Keratinocyte (primary cell): Measurements from ENCODE around the gene FARP1. TPM values are rescaled to one million over a fixed set of nuclear protein-coding genes. Genes with fewer than 3 reads are reported as not detected.
"Not testable (repeated sequence)": the region's sequence is repeated elsewhere in the genome, so short reads cannot be mapped to it uniquely, and the experiment has no call there.

ENCODE experiments used
- DNase-seq: peaks from one replicate; pipeline ENCODE4 v3.0.0-alpha.2; 2011; ENCODE audit warnings: low read depth, missing footprints, low spot score
- FAIRE-seq: peaks from 2 replicates; lab custom pipeline; 2011; peaks lifted over from hg19 to GRCh38; lab: Jason Lieb, UNC
- H2AFZ ChIP-seq: 2 replicates; pipeline ENCODE4 v1.6.0; 2012; ENCODE audit warnings: low read length, control low read depth, inconsistent platforms; ENCODE audit not compliant: control insufficient read depth
- H3K27ac ChIP-seq: 2 replicates; pipeline ENCODE4 v1.5.1; 2011; ENCODE audit warnings: low read length; ENCODE audit not compliant: control insufficient read depth, insufficient read depth
- H3K27me3 ChIP-seq: 3 replicates; pipeline ENCODE4 v1.6.0; 2011; ENCODE audit warnings: low read length; ENCODE audit not compliant: control insufficient read depth, insufficient read depth; ENCODE audit errors: extremely low read depth
- H3K36me3 ChIP-seq, 2 experiments: 2 replicates in 1 of 2; 3 replicates in 1 of 2; pipeline ENCODE4 v1.5.1; 2011; ENCODE audit warnings: low read length in 2 of 2, mild to moderate bottlenecking in 1 of 2; ENCODE audit not compliant: control insufficient read depth in 2 of 2, insufficient read depth in 2 of 2; ENCODE audit errors: extremely low read depth in 1 of 2
- H3K4me1 ChIP-seq: 3 replicates; pipeline ENCODE4 v1.5.1; 2011; ENCODE audit warnings: low read length; ENCODE audit not compliant: control insufficient read depth, insufficient read depth; ENCODE audit errors: extremely low read depth
- H3K4me2 ChIP-seq: 3 replicates; pipeline ENCODE4 v1.6.0; 2011; ENCODE audit warnings: low read depth, low read length; ENCODE audit not compliant: control insufficient read depth, insufficient read depth; ENCODE audit errors: extremely low read depth
- H3K4me3 ChIP-seq, 3 experiments: fragments of 200-600 bp in 1 of 3; sonication (generic) in 1 of 3; 2 replicates in 2 of 3; 3 replicates in 1 of 3; pipeline ENCODE4 v1.5.1; 2011 to 2016; ENCODE audit warnings: low read length in 3 of 3, mild to moderate bottlenecking in 3 of 3, control low read depth in 2 of 3, inconsistent platforms in 1 of 3, low read depth in 1 of 3, mixed read lengths in 1 of 3, mixed run types in 1 of 3, moderate library complexity in 1 of 3; ENCODE audit not compliant: control insufficient read depth in 2 of 3, insufficient read depth in 2 of 3; ENCODE audit errors: extremely low read depth in 1 of 3
- H3K79me2 ChIP-seq: 2 replicates; pipeline ENCODE4 v1.6.0; 2012; ENCODE audit warnings: low read length; ENCODE audit not compliant: control insufficient read depth, insufficient read depth
- H3K9ac ChIP-seq: 3 replicates; pipeline ENCODE4 v1.6.0; 2011; ENCODE audit warnings: low read length; ENCODE audit not compliant: control insufficient read depth, insufficient read depth; ENCODE audit errors: extremely low read depth
- H3K9me1 ChIP-seq: 3 replicates; pipeline ENCODE4 v1.6.0; 2011; ENCODE audit warnings: low read length; ENCODE audit not compliant: control insufficient read depth, insufficient read depth; ENCODE audit errors: extremely low read depth
- H3K9me3 ChIP-seq: 2 replicates; pipeline ENCODE4 v1.5.1; 2012; ENCODE audit warnings: low read depth, low read length; ENCODE audit not compliant: control insufficient read depth
- H4K20me1 ChIP-seq: 3 replicates; pipeline ENCODE4 v1.6.0; 2011; ENCODE audit warnings: low read length; ENCODE audit not compliant: control insufficient read depth, insufficient read depth; ENCODE audit errors: extremely low read depth
- EZH2 ChIP-seq: IDR thresholded peaks from one replicate; pipeline ENCODE4 v1.6.1; 2012; ENCODE audit warnings: inconsistent platforms, mild to moderate bottlenecking, low read length, moderate library complexity
- dilution Hi-C: fragments of 300-500 bp; cut with MboI; formaldehyde crosslinking; loops from one replicate; pipeline ENCODE4 v1.7.0; 2020; ENCODE audit warnings: low sequenced_read_pairs; ENCODE audit not compliant: extremely low pct_ligation_motif_present
- polyA plus RNA-seq, 5 experiments: library from polyadenylated mRNA; depleted of rRNA in 3 of 5; stranded (reverse) in 3 of 5; stranded (forward) in 1 of 5; unstranded in 1 of 5; fragments of >200 nt; gene quantifications; 1 replicate in 1 of 5; 2 replicates in 3 of 5; 3 replicates in 1 of 5; pipeline versions ENCODE4 v1.2.1 to v1.2.3, GENCODE V29; 2011 to 2012; ENCODE audit warnings: missing spikeins in 2 of 5, low read depth in 1 of 5, low replicate concordance in 1 of 5
- TF ChIP-seq, protein P1 (sequence below), 3 experiments: IDR thresholded peaks in 1 of 3; conservative IDR thresholded peaks in 1 of 3; optimal IDR thresholded peaks in 1 of 3; 2 replicates in 2 of 3; 3 replicates in 1 of 3; pipeline versions ENCODE3 to v1.5.1; 2011; ENCODE audit warnings: low read length in 3 of 3, mild to moderate bottlenecking in 3 of 3, moderate library complexity in 2 of 3, control low read depth in 1 of 3, inconsistent platforms in 1 of 3; ENCODE audit not compliant: insufficient read depth in 2 of 3; ENCODE audit errors: extremely low read depth in 1 of 3

Gene FARP1
- polyA plus RNA-seq, 1 donor (not counting 4 experiments of a cell fraction or from before 2014, with no cell fraction given): 10.3 TPM

DNA sequence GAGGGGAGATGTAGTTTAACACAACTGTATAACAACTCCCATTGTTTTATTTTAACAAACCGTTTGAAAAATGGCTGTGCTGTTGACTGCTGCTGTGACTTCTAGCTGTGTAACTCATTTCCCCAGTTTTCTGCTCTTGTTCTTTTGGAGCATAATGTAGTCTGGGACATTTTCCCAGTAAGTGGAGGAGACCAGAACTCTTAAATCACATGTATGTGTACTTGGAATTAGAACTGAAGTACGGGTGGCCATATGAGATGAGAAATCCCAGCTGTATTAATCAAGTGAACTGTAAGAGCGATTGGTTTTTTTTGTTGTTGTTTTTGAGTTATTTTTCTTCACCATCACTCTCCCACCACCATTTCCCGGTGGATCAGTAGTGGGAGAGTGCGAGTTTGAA, 83.6 kb downstream of the FARP1 start:
- Histone ChIP-seq H3K4me1 (no peaks in the 10 kb centered on the region), H3K4me3 (no peak overlapping the region), H3K79me2 (no peaks in the 10 kb centered on the region), H2AFZ (no peak overlapping the region), H4K20me1 (no peaks in the 10 kb centered on the region), H3K27ac (no peak overlapping the region), H3K4me2 (no peak overlapping the region), H3K9me1 (no peaks in the 10 kb centered on the region), H3K9ac (no peak overlapping the region), H3K27me3 (no peaks in the 10 kb centered on the region), H3K36me3 (no peaks in the 10 kb centered on the region), H3K9me3 (no peaks in the 10 kb centered on the region)
- no peak for DNase-seq
- TF ChIP-seq EZH2: no peak
- TF ChIP-seq, protein P1, sequence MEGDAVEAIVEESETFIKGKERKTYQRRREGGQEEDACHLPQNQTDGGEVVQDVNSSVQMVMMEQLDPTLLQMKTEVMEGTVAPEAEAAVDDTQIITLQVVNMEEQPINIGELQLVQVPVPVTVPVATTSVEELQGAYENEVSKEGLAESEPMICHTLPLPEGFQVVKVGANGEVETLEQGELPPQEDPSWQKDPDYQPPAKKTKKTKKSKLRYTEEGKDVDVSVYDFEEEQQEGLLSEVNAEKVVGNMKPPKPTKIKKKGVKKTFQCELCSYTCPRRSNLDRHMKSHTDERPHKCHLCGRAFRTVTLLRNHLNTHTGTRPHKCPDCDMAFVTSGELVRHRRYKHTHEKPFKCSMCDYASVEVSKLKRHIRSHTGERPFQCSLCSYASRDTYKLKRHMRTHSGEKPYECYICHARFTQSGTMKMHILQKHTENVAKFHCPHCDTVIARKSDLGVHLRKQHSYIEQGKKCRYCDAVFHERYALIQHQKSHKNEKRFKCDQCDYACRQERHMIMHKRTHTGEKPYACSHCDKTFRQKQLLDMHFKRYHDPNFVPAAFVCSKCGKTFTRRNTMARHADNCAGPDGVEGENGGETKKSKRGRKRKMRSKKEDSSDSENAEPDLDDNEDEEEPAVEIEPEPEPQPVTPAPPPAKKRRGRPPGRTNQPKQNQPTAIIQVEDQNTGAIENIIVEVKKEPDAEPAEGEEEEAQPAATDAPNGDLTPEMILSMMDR (optimal IDR thresholded peaks at IDR 0.05 in 1 of 3, IDR thresholded peaks at IDR 0.05 in 1 of 3, conservative IDR thresholded peaks at IDR 0.05 in 1 of 3; ENCODE audit: extremely low read depth in 1 of 3, insufficient read depth in 2 of 3, low read length in 3 of 3): no peak
- FAIRE-seq: no peak
- dilution Hi-C loops: no loop called here

GRCh38 chr13:98228661-98229341, 85.9 kb downstream of the FARP1 start:
- no peak for DNase-seq
- Histone ChIP-seq H3K9me3 (no peaks in the 10 kb centered on the region), H3K9me1 (no peaks in the 10 kb centered on the region), H3K27ac (no peak overlapping the region), H4K20me1 (no peaks in the 10 kb centered on the region), H3K9ac (no peak overlapping the region), H3K4me2 (no peak overlapping the region), H3K27me3 (no peaks in the 10 kb centered on the region), H3K4me1 (no peaks in the 10 kb centered on the region), H3K4me3 (no peak overlapping the region), H3K79me2 (no peaks in the 10 kb centered on the region), H3K36me3 (no peaks in the 10 kb centered on the region), H2AFZ (no peak overlapping the region)
- FAIRE-seq: no peak
- TF ChIP-seq EZH2: no peak
- TF ChIP-seq, protein P1 (optimal IDR thresholded peaks at IDR 0.05 in 1 of 3, IDR thresholded peaks at IDR 0.05 in 1 of 3, conservative IDR thresholded peaks at IDR 0.05 in 1 of 3; ENCODE audit: extremely low read depth in 1 of 3, insufficient read depth in 2 of 3, low read length in 3 of 3): no peak
- dilution Hi-C loops: no loop called here

DNA sequence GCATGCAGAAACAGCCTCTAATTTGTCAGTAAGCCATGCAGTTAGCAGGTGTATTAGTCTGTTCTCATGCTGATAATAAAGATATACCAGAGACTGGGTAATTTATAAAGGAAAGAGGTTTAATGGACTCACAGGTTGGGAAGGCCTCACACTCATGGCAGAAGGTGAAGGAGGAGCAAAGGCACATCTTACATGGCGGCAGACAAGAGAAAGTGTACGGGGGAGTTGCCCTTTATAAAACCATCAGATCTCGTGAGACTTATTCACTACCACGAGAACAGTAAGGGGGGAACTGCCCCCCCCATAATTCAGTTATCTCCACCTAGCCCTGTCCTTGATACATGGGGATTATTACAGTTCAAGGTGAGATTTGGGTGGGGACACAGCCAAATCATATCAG, 87.9 kb downstream of the FARP1 start:
- H3K9me3 ChIP-seq, H3K36me3 ChIP-seq, H3K9me1 ChIP-seq, H3K9ac ChIP-seq, H3K4me1 ChIP-seq, H3K4me3 ChIP-seq, dilution Hi-C loops, H3K4me2 ChIP-seq, FAIRE-seq, H3K79me2 ChIP-seq, H4K20me1 ChIP-seq, H3K27ac ChIP-seq, DNase-seq, H3K27me3 ChIP-seq, H2AFZ ChIP-seq: not testable (repeated sequence)
